PFSK-1 (cell line): ENCODE data around the gene SPDYE3.

ENCODE experiments used
- SIN3A ChIP-seq: IDR thresholded peaks from 2 replicates; pipeline ENCODE4 v1.6.1; 2012; ENCODE audit warnings: mild to moderate bottlenecking, low read length, moderate library complexity, borderline replicate concordance; ENCODE audit not compliant: insufficient read depth
- TAF1 ChIP-seq: IDR thresholded peaks from 2 replicates; pipeline ENCODE4 v1.6.1; 2012; ENCODE audit warnings: low read length, control low read depth, borderline replicate concordance; ENCODE audit not compliant: insufficient read depth

DNA sequence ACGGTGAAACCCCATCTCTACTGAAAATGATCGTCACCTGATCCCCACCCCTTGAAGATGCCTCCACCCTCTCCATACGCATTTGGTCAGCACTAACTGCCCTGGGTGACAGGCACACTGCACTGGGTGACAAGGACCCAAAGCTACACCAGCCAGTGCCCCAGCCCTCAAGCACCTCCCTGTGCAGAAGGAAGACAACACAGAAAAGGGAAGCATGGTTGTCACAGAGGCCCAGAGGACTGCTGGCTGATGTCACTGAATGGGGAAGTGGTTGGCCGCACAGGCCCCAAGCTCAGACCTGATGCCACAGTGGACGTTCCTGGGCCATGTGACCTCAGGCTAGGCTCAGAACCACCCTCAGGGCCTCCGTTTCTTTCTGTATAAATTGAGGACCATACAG is 61.6 kb downstream of the SPDYE3 start:
- TF ChIP-seq SIN3A (no peak), TAF1 (no peak)
